HEK293T (cell line): ENCODE measurements around the gene KCNK4.

Experiments used
- ARNT ChIP-seq: fragments of 450-650 bp; IDR thresholded peaks from 2 replicates; pipeline ENCODE4 v1.6.1; 2017; ENCODE audit warnings: mild to moderate bottlenecking
- BHLHE40 ChIP-seq: fragments of 450-650 bp; IDR thresholded peaks from 2 replicates; pipeline ENCODE4 v1.6.1; 2016; ENCODE audit warnings: mild to moderate bottlenecking, moderate library complexity, borderline replicate concordance
- CTBP1 ChIP-seq: fragments of 450-650 bp; IDR thresholded peaks from 2 replicates; pipeline ENCODE4 v1.6.1; 2016; ENCODE audit warnings: borderline replicate concordance
- FOXK2 ChIP-seq: fragments of 450-650 bp; IDR thresholded peaks from 2 replicates; pipeline ENCODE4 v1.6.1; 2016; ENCODE audit warnings: mild to moderate bottlenecking
- FOXM1 ChIP-seq: fragments of 450-650 bp; IDR thresholded peaks from 2 replicates; pipeline ENCODE4 v1.6.1; 2017; ENCODE audit warnings: mild to moderate bottlenecking, borderline replicate concordance
- HDGF ChIP-seq: fragments of 450-650 bp; IDR thresholded peaks from 2 replicates; pipeline ENCODE4 v1.6.1; 2017; ENCODE audit warnings: antibody characterized with exemption, borderline replicate concordance
- L3MBTL2 ChIP-seq: fragments of 450-650 bp; conservative IDR thresholded peaks from 2 replicates; pipeline ENCODE4 v1.6.1; 2016; ENCODE audit warnings: mild to moderate bottlenecking
- LEF1 ChIP-seq: fragments of 450-650 bp; IDR thresholded peaks from 2 replicates; pipeline ENCODE4 v1.6.1; 2017; ENCODE audit warnings: mild to moderate bottlenecking, borderline replicate concordance
- NFRKB ChIP-seq: fragments of 450-650 bp; IDR thresholded peaks from 2 replicates; pipeline ENCODE4 v1.6.1; 2016; ENCODE audit warnings: mild to moderate bottlenecking, moderate library complexity
- PKNOX1 ChIP-seq: fragments of 450-650 bp; IDR thresholded peaks from 2 replicates; pipeline ENCODE4 v1.6.1; 2016
- SP1 ChIP-seq: fragments of 450-650 bp; IDR thresholded peaks from 2 replicates; pipeline ENCODE4 v1.6.1; 2017
- SUZ12 ChIP-seq: fragments of 450-650 bp; IDR thresholded peaks from 2 replicates; pipeline ENCODE4 v1.6.1; 2016; ENCODE audit warnings: mild to moderate bottlenecking
- TARDBP ChIP-seq: fragments of 450-650 bp; IDR thresholded peaks from 2 replicates; pipeline ENCODE4 v1.6.1; 2016

GRCh38 chr11:64313491-64314145, 22.5 kb downstream of the KCNK4 start:
- TF ChIP-seq SUZ12 (no peak), ARNT (no peak), BHLHE40 (no peak), PKNOX1 (no peak), SP1 (no peak), FOXM1 (no peak), NFRKB (no peak), CTBP1 (no peak), TARDBP (no peak), L3MBTL2 (no peak), LEF1 (no peak), HDGF (no peak), FOXK2 (no peak)
